Mesodermal cell (in vitro differentiated cells): ENCODE measurements around the gene OR52E5.

ENCODE experiments used
- H3K27ac ChIP-seq: 2 replicates; pipeline ENCODE4 v1.7.0; 2013; ENCODE audit warnings: mild to moderate bottlenecking, low read depth, low read length, moderate library complexity; ENCODE audit not compliant: severe bottlenecking
- H3K36me3 ChIP-seq: 2 replicates; pipeline ENCODE4 v1.7.1; 2013; ENCODE audit warnings: mild to moderate bottlenecking, low read length, moderate library complexity; ENCODE audit not compliant: control insufficient read depth, insufficient read depth
- H3K4me1 ChIP-seq: one replicate; pipeline ENCODE4 v1.7.1; 2013; ENCODE audit warnings: mild to moderate bottlenecking, low read length; ENCODE audit not compliant: insufficient read depth, control insufficient read depth, poor library complexity, severe bottlenecking
- H3K4me3 ChIP-seq: 2 replicates; pipeline ENCODE4 v1.7.0; 2013; ENCODE audit warnings: low read length, control low read depth, mild to moderate bottlenecking; ENCODE audit not compliant: insufficient read depth, poor library complexity, severe bottlenecking; ENCODE audit errors: extremely low read depth
- H3K9me3 ChIP-seq: 2 replicates; pipeline ENCODE4 v1.7.1; 2013; ENCODE audit warnings: mild to moderate bottlenecking, low read length, moderate library complexity; ENCODE audit not compliant: control insufficient read depth
- WGBS, 2 experiments: methylation state at CpG; one replicate each; pipeline ENCODE4 v1.1.5; 2013; ENCODE audit warnings: missing lambda C conversion rate in 2 of 2; ENCODE audit not compliant: insufficient coverage in 2 of 2; 5-methylcytosine and 5-hydroxymethylcytosine counted together

OR52E5 gene

GRCh38 chr11:5891216-5891800, 1.7 kb upstream of the OR52E5 start:
- no peaks in the 10 kb centered on the region for H3K9me3 ChIP-seq
- no peaks in the 10 kb centered on the region for H3K36me3 ChIP-seq
- 57% methylated on average over 2 of the region's 4 CpGs; no CpG with 5 or more reads in 1 of the 2 experiments for WGBS, 2 experiments
- H3K4me3 ChIP-seq: no peak overlapping the region
- H3K4me1 ChIP-seq: no peaks in the 10 kb centered on the region
- no peak overlapping the region for H3K27ac ChIP-seq

DNA sequence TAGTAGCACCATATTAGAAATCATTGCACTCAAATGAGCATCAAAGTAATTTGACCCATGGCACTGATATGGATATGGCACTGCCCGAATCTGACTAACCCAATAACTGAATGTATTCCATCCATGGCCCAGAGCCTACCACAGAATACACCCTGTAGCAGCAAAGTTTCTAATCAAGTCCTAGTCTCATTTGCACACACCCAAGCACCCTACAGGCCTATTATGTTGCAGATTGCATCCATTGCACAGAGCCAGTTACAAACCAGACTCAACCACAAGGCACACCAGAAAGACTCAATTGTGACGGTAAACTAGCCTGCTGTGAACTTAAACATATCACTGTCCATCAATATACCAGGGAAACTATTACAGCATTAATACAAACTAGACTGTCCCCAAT, 6.5 kb downstream of the OR52E5 start:
- WGBS, 2 experiments: 79 to 100% methylated on average over 1 to 2 of the region's 2 CpGs
- Histone ChIP-seq H3K4me3 (no peak overlapping the region), H3K9me3 (no peaks in the 10 kb centered on the region), H3K4me1 (no peaks in the 10 kb centered on the region), H3K36me3 (no peaks in the 10 kb centered on the region), H3K27ac (no peak overlapping the region)

GRCh38 chr11:5910540-5910939, 17.5 kb downstream of the OR52E5 start:
- no peaks in the 10 kb centered on the region for H3K36me3 ChIP-seq
- H3K4me1 ChIP-seq: no peaks in the 10 kb centered on the region
- WGBS, 2 experiments: 64 to 95% methylated on average over 2 of the region's 2 CpGs
- no peak overlapping the region for H3K27ac ChIP-seq
- no peaks in the 10 kb centered on the region for H3K9me3 ChIP-seq
- no peak overlapping the region for H3K4me3 ChIP-seq

GRCh38 chr11:5922749-5923426, 29.9 kb downstream of the OR52E5 start:
- Histone ChIP-seq H3K27ac (no peak overlapping the region), H3K4me1 (peaks cover 3% of the 10 kb centered on the region), H3K36me3 (no peaks in the 10 kb centered on the region), H3K4me3 (no peak overlapping the region), H3K9me3 (no peaks in the 10 kb centered on the region)
- whole genome bisulfite sequencing, 2 experiments: 82 to 95% methylated on average over 2 of the region's 2 CpGs

GRCh38 chr11:5923427-5923776, 30.4 kb downstream of the OR52E5 start:
- H3K36me3 ChIP-seq: no peaks in the 10 kb centered on the region
- H3K4me3 ChIP-seq: no peak overlapping the region
- H3K27ac ChIP-seq: no peak overlapping the region
- peaks cover 3% of the 10 kb centered on the region for H3K9me3 ChIP-seq
- peaks cover 3% of the 10 kb centered on the region for H3K4me1 ChIP-seq

DNA sequence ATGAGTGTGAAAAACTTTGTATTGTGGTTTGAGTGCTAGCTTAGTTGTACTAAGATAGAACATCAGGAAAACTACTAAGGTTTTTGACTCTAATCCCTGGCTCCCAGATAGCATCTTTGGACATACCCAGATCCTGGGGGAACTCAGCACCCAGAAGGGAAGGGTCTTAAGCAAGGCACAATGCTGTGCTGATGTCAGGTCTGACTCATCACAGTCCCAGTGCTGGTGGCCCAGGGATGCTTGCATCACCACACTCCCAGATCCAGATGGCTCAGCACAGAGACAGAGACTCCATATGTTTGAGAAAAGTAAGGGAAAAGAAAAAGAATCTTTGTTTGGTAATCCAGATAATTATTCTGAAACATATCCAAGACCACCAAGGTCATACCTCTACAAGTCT, 30.8 kb downstream of the OR52E5 start:
- H3K9me3 ChIP-seq: peaks cover 4% of the 10 kb centered on the region
- H3K36me3 ChIP-seq: no peaks in the 10 kb centered on the region
- no peak overlapping the region for H3K27ac ChIP-seq
- H3K4me1 ChIP-seq: peaks cover 3% of the 10 kb centered on the region
- H3K4me3 ChIP-seq: no peak overlapping the region

DNA sequence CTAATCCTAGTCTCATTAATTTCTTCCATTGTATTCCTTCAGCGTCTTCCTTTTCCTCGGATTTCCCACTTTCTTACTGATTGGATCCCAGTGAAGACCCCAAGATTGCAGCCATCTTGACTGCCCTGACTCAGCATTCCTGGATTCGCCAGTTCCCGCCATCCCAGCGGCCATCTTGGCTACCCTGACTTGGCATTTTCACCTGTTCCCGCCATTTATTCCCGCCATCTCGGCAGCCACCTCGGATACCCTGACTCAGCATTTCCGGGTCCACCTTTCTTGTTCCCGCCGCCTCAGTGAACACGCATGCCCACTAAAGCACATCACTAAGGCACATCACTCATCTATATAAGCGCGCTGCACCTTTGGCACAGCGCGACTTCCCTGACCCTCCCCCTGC, 35.3 kb downstream of the OR52E5 start:
- WGBS, 2 experiments: 94 to 98% methylated on average over 15 to 17 of the region's 17 CpGs
- Histone ChIP-seq H3K27ac (no peak overlapping the region), H3K9me3 (peaks cover 8% of the 10 kb centered on the region), H3K4me1 (peaks cover 3% of the 10 kb centered on the region), H3K36me3 (no peaks in the 10 kb centered on the region), H3K4me3 (no peak overlapping the region)

- WGBS, 2 experiments: 85% methylated on average over 14 to 15 of the region's 15 CpGs
- Histone ChIP-seq H3K9me3 (peaks cover 8% of the 10 kb centered on the region), H3K27ac (no peak overlapping the region), H3K4me3 (no peak overlapping the region), H3K36me3 (no peaks in the 10 kb centered on the region), H3K4me1 (no peaks in the 10 kb centered on the region)
These were observed 35.8 kb downstream of the OR52E5 start for GRCh38 chr11:5928811-5929210.

- WGBS, 2 experiments: 83 to 91% methylated on average over 27 to 30 of the region's 31 CpGs
- no peaks in the 10 kb centered on the region for H3K4me1 ChIP-seq
- H3K36me3 ChIP-seq: no peaks in the 10 kb centered on the region
- no peak overlapping the region for H3K4me3 ChIP-seq
- H3K27ac ChIP-seq: no peak overlapping the region
- peaks cover 8% of the 10 kb centered on the region for H3K9me3 ChIP-seq
These were observed 36.8 kb downstream of the OR52E5 start for GRCh38 chr11:5929571-5930368.

DNA sequence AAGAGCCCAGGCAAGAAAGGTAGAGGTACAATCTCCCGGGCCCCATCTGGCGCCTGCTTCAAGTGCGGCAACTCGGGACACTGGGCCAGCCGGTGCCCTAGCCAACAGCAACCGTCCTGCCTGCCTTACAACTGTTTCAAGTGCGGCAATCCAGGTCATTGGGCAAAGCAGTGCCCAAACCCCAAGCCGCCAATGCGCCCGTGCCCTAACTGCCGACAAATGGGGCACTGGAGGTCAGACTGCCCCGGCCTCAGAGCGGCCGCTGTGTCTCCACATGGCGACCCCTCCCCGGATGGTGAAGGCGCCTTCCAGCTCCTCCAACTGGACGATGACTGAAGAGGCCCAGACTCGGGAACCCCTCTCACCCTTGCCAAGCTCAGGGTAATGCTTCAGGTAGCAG, 37.6 kb downstream of the OR52E5 start:
- peaks cover 8% of the 10 kb centered on the region for H3K9me3 ChIP-seq
- no peak overlapping the region for H3K27ac ChIP-seq
- H3K4me1 ChIP-seq: no peaks in the 10 kb centered on the region
- WGBS, 2 experiments: 87 to 95% methylated on average over 9 to 17 of the region's 19 CpGs
- no peaks in the 10 kb centered on the region for H3K36me3 ChIP-seq
- H3K4me3 ChIP-seq: no peak overlapping the region

DNA sequence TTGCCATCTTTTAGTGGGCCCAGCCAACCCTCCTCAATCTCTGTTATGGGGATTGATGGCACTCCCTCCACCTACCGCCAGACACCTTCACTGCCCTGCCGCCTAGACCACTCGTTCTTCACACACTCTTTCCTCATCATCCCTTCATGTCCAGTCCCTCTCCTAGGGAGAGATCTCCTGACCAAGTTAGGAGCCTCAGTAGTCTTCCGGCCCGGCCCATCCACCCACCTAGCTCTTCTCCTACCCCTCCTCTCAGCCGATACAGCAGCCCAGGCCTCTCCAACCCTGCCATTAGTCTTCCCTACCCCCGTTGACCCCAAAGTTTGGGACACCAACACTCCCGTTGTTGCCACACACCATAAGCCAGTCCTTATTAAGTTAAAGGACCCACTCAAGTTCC, 38.1 kb downstream of the OR52E5 start:
- Histone ChIP-seq H3K36me3 (no peaks in the 10 kb centered on the region), H3K9me3 (peaks cover 8% of the 10 kb centered on the region), H3K4me3 (no peak overlapping the region), H3K4me1 (no peaks in the 10 kb centered on the region), H3K27ac (no peak overlapping the region)
- 90 to 95% methylated on average over 2 to 8 of the region's 8 CpGs for WGBS, 2 experiments
